Retinal pigment epithelial cell (primary cell): ENCODE measurements around the gene MBOAT2.

Experiments
- DNase-seq: peaks from one replicate; pipeline ENCODE4 v3.0.0-alpha.2; 2010; ENCODE audit warnings: low read depth
- H3K4me3 ChIP-seq: 2 replicates; pipeline ENCODE4 v1.5.1; 2011; ENCODE audit warnings: mild to moderate bottlenecking, low read length, control low read depth, moderate library complexity
- TF ChIP-seq, protein P1 (sequence below): conservative IDR thresholded peaks from 2 replicates; pipeline ENCODE4 v1.5.1; 2011; ENCODE audit warnings: low read depth, low read length, control low read depth, inconsistent platforms

MBOAT2 gene

GRCh38 chr2:8893978-8894820 lies 109.3 kb downstream of the MBOAT2 start:
- TF ChIP-seq, protein P1, sequence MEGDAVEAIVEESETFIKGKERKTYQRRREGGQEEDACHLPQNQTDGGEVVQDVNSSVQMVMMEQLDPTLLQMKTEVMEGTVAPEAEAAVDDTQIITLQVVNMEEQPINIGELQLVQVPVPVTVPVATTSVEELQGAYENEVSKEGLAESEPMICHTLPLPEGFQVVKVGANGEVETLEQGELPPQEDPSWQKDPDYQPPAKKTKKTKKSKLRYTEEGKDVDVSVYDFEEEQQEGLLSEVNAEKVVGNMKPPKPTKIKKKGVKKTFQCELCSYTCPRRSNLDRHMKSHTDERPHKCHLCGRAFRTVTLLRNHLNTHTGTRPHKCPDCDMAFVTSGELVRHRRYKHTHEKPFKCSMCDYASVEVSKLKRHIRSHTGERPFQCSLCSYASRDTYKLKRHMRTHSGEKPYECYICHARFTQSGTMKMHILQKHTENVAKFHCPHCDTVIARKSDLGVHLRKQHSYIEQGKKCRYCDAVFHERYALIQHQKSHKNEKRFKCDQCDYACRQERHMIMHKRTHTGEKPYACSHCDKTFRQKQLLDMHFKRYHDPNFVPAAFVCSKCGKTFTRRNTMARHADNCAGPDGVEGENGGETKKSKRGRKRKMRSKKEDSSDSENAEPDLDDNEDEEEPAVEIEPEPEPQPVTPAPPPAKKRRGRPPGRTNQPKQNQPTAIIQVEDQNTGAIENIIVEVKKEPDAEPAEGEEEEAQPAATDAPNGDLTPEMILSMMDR = no peak
- H3K4me3 ChIP-seq = no peak overlapping the region
- DNase-seq = no peak

- DNase-seq = no peak
- TF ChIP-seq, protein P1 = no peak
- no peak overlapping the region for H3K4me3 ChIP-seq
Observed at GRCh38 chr2:8893474-8893873, 110.0 kb downstream of the MBOAT2 start.

DNA sequence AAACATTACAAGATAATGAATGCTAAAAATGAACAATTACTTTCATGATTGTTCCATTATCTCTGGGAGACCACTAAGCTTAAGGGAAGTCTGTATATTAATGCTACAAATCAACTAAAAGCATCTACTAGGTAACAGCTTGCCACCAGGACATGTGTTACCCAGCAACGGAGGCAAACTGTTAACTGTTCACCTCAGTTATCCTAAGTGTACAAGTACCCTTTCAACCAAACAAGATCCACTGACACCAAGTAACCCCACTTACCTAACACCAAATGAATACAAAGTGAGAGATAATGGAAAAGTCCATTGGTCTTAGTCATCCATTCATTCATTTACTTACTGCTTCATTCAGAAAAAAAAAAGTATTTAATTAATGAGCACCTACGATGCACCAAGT lies 111.4 kb downstream of the MBOAT2 start:
- no peak overlapping the region for H3K4me3 ChIP-seq
- TF ChIP-seq, protein P1 = no peak
- no peak for DNase-seq

GRCh38 chr2:8889978-8890377 lies 113.5 kb downstream of the MBOAT2 start:
- DNase-seq = no peak
- no peak overlapping the region for H3K4me3 ChIP-seq
- TF ChIP-seq, protein P1 = no peak

DNA sequence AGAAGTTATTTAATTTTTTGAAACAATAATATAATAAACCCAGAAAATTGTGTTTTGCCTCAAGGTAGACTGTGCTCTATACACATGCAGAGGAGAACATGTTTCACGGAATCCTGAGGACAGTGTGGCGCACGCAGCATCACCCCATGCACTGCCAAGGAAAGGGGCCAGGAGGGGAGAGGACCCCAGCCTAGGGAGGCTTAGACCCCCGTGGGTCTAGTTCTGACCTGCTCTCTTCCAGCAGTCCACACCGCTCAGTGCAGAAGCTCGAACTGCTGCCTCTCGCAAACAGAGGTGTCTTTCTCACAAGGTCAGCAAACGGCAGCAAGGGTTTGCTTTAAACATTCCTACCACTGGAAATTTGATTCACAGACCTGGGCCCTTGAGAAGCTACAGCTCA lies 114.5 kb downstream of the MBOAT2 start:
- H3K4me3 ChIP-seq = no peak overlapping the region
- TF ChIP-seq, protein P1 = no peak
- DNase-seq = no peak

DNA sequence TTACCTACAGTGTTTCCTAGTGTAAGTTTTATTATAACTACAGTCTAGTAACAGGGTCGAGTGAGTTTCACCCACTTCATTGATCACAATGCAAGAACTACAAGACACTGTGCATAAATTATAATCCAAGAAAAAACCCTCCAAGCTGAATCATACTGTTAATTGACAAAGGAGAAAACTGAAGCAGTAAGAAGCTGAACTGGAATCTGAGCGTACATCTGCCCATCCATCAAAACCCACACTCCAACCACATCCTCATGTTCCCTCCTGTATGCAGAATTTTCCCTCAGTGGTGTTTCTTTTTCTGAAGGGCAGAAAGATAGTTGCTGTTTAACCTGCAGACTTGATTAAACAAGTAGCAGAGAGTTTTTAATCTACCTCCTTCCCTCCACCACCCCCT lies 116.6 kb downstream of the MBOAT2 start:
- H3K4me3 ChIP-seq = no peak overlapping the region
- no peak for DNase-seq
- TF ChIP-seq, protein P1 = no peak

DNA sequence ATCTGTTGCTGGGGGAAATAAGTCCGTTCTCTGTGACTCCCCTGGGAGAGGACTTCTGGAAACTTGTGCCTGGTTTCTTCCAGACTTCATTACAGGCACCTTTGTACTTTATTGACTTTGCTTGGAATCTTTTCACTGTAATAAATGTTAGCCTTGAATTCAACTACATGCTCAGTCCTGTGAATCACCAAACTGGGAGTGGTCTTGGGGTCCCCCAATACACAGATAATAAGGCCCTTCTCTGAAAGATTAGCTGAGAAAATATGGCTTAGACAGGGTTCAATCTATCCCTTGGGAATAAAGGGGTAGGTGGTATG lies 117.3 kb downstream of the MBOAT2 start:
- H3K4me3 ChIP-seq = no peak overlapping the region
- TF ChIP-seq, protein P1 = no peak

More for the DNA sequence above, 117.3 kb downstream of the MBOAT2 start:
- no peak for DNase-seq
